ENCODE measurements around the gene TBC1D21. TPM values are rescaled to one million over a fixed set of nuclear protein-coding genes. Genes with fewer than 3 reads are reported as not detected.

TBC1D21 gene
- total RNA-seq, 1 donor from 2014 or later = not detected

GRCh38 chr15:73887481-73887880 lies 14.1 kb downstream of the TBC1D21 start:
- DNase-seq (ENCODE audit: extremely low read depth, low read depth, low spot score) = no peak

GRCh38 chr15:73888224-73889041 lies 15.1 kb downstream of the TBC1D21 start:
- no peak for DNase-seq (ENCODE audit: extremely low read depth, low read depth, low spot score)

GRCh38 chr15:73889053-73889761 lies 15.8 kb downstream of the TBC1D21 start:
- no peak for DNase-seq (ENCODE audit: extremely low read depth, low read depth, low spot score)

GRCh38 chr15:73889762-73890124 lies 16.4 kb downstream of the TBC1D21 start:
- no peak for DNase-seq (ENCODE audit: extremely low read depth, low read depth, low spot score)

GRCh38 chr15:73891328-73892315 lies 18.3 kb downstream of the TBC1D21 start:
- DNase-seq (ENCODE audit: extremely low read depth, low read depth, low spot score) = no peak

- no peak for DNase-seq (ENCODE audit: extremely low read depth, low read depth, low spot score)
Measured at GRCh38 chr15:73892446-73893226, 19.3 kb downstream of the TBC1D21 start.

- DNase-seq (ENCODE audit: extremely low read depth, low read depth, low spot score) = no peak
Measured at GRCh38 chr15:73894133-73894814, 20.9 kb downstream of the TBC1D21 start.

- DNase-seq (ENCODE audit: extremely low read depth, low read depth, low spot score) = no peak
Measured at GRCh38 chr15:73897441-73898261, 24.3 kb downstream of the TBC1D21 start.

GRCh38 chr15:73899197-73900094 lies 26.1 kb downstream of the TBC1D21 start:
- DNase-seq (ENCODE audit: extremely low read depth, low read depth, low spot score) = no peak

- DNase-seq (ENCODE audit: extremely low read depth, low read depth, low spot score) = no peak
Measured at GRCh38 chr15:73900095-73900712, 26.8 kb downstream of the TBC1D21 start.

- DNase-seq (ENCODE audit: extremely low read depth, low read depth, low spot score) = no peak
Measured at GRCh38 chr15:73901126-73901810, 27.9 kb downstream of the TBC1D21 start.

GRCh38 chr15:73902121-73903020 lies 29.0 kb downstream of the TBC1D21 start:
- no peak for DNase-seq (ENCODE audit: extremely low read depth, low read depth, low spot score)

GRCh38 chr15:73904026-73904815 lies 30.9 kb downstream of the TBC1D21 start:
- no peak for DNase-seq (ENCODE audit: extremely low read depth, low read depth, low spot score)

- no peak for DNase-seq (ENCODE audit: extremely low read depth, low read depth, low spot score)
Measured at GRCh38 chr15:73905225-73905827, 32.0 kb downstream of the TBC1D21 start.

All from glomerular endothelial cell (primary cell).